ENCODE results near the gene ARHGAP26. TPM values are rescaled to one million over a fixed set of nuclear protein-coding genes. Genes with fewer than 3 reads are reported as not detected.

The ARHGAP26 gene
- total RNA-seq, 1 donor, result 1.7 TPM

DNA sequence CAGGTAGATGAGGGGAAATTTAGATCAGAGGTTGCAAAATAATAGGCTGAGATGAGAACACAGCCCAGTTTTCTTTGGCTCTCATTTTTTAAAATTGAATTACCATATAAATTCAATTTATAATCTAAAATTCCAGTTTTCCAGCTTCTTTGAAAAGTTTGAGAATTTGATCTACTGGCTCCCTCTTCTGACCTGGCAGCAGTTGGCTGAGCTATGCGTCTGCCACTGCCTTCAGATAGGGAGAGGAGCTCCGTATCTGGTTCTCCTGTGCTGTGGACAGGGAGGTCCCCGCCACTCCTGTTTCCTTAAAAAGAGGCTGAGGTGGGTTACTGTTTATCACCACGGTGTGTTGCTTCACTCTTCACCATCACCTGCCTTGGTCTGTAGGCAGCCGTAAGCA, 103.7 kb downstream of the ARHGAP26 start:
- DNase-seq (ENCODE audit: low read depth), result no peak

DNA sequence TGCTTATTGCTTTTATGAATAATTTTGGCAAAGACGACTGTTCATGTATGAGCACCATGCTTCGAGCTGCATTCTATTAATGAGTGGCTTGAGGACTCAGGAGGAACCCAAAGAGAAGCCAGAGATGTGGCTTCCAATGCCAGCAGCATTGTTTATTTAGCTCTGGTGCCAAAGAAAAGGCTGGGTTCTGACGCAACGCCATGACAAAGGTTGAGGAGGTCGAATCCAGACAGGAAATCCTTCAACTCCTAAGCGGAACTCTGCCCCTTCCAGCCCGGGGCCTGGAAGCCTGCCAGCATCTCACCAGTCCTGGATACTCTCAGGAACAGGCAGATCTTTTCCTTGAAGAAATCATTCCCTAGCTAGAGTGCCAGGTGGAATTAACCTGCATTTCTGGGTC, 104.4 kb downstream of the ARHGAP26 start:
- H3K4me3 ChIP-seq (ENCODE audit: low read depth, low read length), result no peak overlapping the region
- DNase-seq (ENCODE audit: low read depth), result no peak
- TF ChIP-seq, protein P1, sequence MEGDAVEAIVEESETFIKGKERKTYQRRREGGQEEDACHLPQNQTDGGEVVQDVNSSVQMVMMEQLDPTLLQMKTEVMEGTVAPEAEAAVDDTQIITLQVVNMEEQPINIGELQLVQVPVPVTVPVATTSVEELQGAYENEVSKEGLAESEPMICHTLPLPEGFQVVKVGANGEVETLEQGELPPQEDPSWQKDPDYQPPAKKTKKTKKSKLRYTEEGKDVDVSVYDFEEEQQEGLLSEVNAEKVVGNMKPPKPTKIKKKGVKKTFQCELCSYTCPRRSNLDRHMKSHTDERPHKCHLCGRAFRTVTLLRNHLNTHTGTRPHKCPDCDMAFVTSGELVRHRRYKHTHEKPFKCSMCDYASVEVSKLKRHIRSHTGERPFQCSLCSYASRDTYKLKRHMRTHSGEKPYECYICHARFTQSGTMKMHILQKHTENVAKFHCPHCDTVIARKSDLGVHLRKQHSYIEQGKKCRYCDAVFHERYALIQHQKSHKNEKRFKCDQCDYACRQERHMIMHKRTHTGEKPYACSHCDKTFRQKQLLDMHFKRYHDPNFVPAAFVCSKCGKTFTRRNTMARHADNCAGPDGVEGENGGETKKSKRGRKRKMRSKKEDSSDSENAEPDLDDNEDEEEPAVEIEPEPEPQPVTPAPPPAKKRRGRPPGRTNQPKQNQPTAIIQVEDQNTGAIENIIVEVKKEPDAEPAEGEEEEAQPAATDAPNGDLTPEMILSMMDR (IDR thresholded peaks at IDR 0.05; ENCODE audit: insufficient read depth, low read depth, low read length), result no peak

More for the DNA sequence above, 103.7 kb downstream of the ARHGAP26 start:
- H3K4me3 ChIP-seq (ENCODE audit: low read depth, low read length), result no peak overlapping the region
- TF ChIP-seq, protein P1 (IDR thresholded peaks at IDR 0.05; ENCODE audit: insufficient read depth, low read depth, low read length), result no peak

DNA sequence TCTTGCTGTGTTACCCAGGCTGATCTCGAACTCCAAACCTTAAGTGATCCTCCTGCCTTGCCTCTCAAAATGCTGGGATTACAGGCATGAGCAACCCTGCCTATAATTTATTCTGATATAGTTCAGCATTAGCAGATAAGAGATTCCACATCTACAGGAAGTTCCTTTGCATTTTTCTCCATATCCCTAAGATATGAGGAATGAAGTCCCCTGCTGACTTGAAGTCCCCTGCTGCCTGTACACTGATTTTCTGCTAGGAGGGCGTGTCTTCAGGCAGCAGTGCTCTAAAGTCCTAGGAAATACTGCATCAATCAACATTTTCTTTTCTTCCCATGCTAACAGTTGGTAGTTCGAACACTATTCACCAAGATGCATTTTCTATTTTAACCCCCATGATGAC, 105.8 kb downstream of the ARHGAP26 start:
- H3K4me3 ChIP-seq (ENCODE audit: low read depth, low read length), result no peak overlapping the region
- TF ChIP-seq, protein P1 (IDR thresholded peaks at IDR 0.05; ENCODE audit: insufficient read depth, low read depth, low read length), result no peak
- no peak for DNase-seq (ENCODE audit: low read depth)

DNA sequence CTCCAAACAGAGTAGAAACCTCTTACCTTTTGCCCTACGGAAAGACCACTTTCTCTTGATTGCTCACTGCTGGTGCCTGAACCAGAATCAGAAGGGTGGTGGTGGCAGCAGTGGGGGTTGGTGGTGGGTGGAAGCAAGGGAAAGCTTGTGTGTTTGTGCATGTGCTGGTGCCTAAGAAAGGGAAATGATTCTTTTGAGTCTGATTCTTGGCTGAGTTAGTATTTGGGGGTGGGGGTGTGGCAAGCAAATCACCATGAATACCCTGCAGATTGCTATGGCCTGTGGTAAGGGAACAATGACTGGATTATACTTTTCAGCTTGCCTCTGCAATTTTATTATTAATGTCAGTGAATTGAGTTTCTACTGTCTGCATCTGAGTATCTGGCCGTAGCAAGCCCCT, 106.6 kb downstream of the ARHGAP26 start:
- no peak overlapping the region for H3K4me3 ChIP-seq (ENCODE audit: low read depth, low read length)
- DNase-seq (ENCODE audit: low read depth), result no peak
- TF ChIP-seq, protein P1 (IDR thresholded peaks at IDR 0.05; ENCODE audit: insufficient read depth, low read depth, low read length), result no peak

DNA sequence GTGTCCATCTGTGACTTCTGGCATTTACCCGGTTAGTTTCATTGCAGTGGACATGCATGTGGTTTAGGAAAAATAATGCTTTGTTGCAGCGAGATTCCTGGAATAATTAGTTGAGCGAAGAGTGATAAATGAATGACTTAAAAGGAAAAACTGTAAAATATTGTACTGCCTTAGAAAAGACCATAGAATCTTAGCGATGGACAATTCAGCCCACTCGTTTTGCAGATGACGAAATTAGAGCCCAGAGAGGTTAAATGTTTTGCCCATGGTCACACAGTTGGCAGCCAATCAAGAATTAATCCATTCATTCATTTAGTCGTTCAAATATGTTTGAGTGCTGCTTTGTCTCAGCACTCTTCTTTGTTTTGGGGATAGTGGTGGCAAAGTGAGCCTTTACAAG, 107.9 kb downstream of the ARHGAP26 start:
- TF ChIP-seq, protein P1 (IDR thresholded peaks at IDR 0.05; ENCODE audit: insufficient read depth, low read depth, low read length), result no peak

DNA sequence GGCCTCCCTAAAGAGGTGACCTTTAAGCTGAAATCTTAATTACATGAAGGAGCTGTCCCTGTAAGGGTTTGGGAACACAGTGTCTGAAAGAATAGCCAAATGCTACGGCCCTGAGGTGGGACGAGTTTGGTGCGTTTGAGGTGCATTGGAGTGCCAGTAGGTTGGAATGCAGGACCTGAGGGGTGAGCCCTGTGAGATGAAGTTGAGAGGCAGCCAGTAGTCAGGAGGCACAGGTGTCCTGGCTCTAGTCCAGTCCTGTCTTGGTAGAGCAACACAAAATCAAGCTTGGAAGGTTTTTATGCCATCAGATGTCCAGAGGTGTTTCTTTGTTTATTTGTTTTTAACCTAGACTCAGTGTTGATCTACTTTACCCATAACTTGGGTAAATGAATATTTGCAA, 108.5 kb downstream of the ARHGAP26 start:
- no peak overlapping the region for H3K4me3 ChIP-seq (ENCODE audit: low read depth, low read length)
- no peak for DNase-seq (ENCODE audit: low read depth)
- TF ChIP-seq, protein P1 (IDR thresholded peaks at IDR 0.05; ENCODE audit: insufficient read depth, low read depth, low read length), result no peak

More for the DNA sequence above, 107.9 kb downstream of the ARHGAP26 start:
- no peak for DNase-seq (ENCODE audit: low read depth)
- no peak overlapping the region for H3K4me3 ChIP-seq (ENCODE audit: low read depth, low read length)

DNA sequence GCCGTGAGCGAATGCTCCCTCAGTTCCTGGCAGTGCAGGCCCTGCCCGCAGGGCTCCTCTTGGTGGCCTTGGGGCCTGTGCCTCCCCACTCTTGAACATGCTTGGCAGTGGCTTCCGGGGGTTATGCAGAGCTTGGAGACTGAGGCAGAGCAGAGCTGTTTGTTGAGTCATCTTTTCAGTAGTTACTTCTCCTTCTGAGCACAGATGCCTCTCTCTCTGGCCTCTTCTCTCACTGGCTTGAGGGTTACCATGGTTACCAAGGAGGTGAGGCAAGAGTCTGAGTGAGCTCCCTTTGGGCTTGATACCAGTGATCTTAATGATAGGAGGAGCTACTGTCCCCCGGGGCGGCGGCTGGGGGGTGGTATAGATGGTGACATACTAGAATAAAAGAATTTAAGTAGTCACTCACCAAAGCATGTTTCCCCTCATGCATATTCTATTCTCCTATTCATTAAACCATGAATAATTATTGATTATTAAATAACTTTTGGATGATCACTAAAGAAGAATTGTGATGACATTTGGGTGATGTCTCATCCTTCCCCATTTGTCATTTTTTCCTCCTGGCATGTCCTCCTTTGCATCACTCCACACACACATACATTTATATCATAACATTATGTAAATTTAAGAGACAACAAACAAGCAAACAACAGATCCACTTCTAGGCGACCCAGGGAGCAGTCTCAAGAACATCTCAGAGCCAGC, 111.1 kb downstream of the ARHGAP26 start:
- TF ChIP-seq, protein P1 (IDR thresholded peaks at IDR 0.05; ENCODE audit: insufficient read depth, low read depth, low read length), result no peak
- H3K4me3 ChIP-seq (ENCODE audit: low read depth, low read length), result no peak overlapping the region
- DNase-seq (ENCODE audit: low read depth), result peak; percentile 65
